PC-9 (cell line): Measurements from ENCODE around the gene VPS13D. TPM values are rescaled to one million over a fixed set of nuclear protein-coding genes. Genes with fewer than 3 reads are reported as not detected.

Source experiments
- BruUV-seq: library from RNA; stranded (reverse); fragments of 400-500 nt; replicated peaks from 2 replicates; lab custom pipeline; 2021; lab: Mats Ljungman, UMichigan
- CTCF ChIA-PET: fragments of 300-600 bp; sonication (Branson Sonifier 250); formaldehyde crosslinking; loops from one replicate; lab custom pipeline; 2022; ENCODE audit warnings: antibody characterized with exemption; lab: Charles Lee
- POLR2A ChIA-PET: fragments of 300-600 bp; sonication (Branson Sonifier 250); formaldehyde crosslinking; loops from one replicate; lab custom pipeline; 2022; ENCODE audit warnings: antibody characterized with exemption; ENCODE audit not compliant: unreplicated experiment; lab: Charles Lee
- DNase-seq, 2 experiments: peaks; one replicate each; pipeline versions ENCODE4 v3.0.0 to v3.0.0-alpha.2; 2015 to 2022; ENCODE audit warnings: mixed read lengths in 1 of 2
- H2AFZ ChIP-seq: fragments of 200-600 bp; sonication (generic); 2 replicates; pipeline ENCODE4 v1.8.1; 2017; ENCODE audit warnings: antibody characterized with exemption
- H3F3A ChIP-seq: fragments of 200-600 bp; sonication (generic); 2 replicates; pipeline ENCODE4 v1.8.1; 2017; ENCODE audit warnings: antibody characterized with exemption, mild to moderate bottlenecking, low read depth; ENCODE audit not compliant: insufficient read depth
- H3K27ac ChIP-seq: fragments of 200-600 bp; sonication (generic); 2 replicates; pipeline ENCODE4 v1.6.1; 2016; ENCODE audit warnings: mixed run types
- H3K27me3 ChIP-seq: fragments of 200-600 bp; sonication (generic); 2 replicates; pipeline ENCODE4 v1.6.1; 2016; ENCODE audit warnings: low read depth, mixed run types; ENCODE audit not compliant: insufficient read depth
- H3K36me3 ChIP-seq: fragments of 200-600 bp; sonication (generic); 2 replicates; pipeline ENCODE4 v1.6.1; 2016; ENCODE audit warnings: low read depth, mixed run types
- H3K4me1 ChIP-seq: fragments of 200-600 bp; sonication (generic); replicated peaks from 2 replicates; pipeline ENCODE4 v1.6.1; 2016; ENCODE audit warnings: mixed run types; ENCODE audit not compliant: insufficient read depth
- H3K4me2 ChIP-seq: fragments of 200-600 bp; sonication (generic); 2 replicates; pipeline ENCODE4 v1.6.1; 2017; ENCODE audit warnings: mixed run types
- H3K4me3 ChIP-seq: fragments of 200-600 bp; sonication (generic); 2 replicates; pipeline ENCODE4 v1.6.1; 2016; ENCODE audit warnings: mixed run types
- H3K79me2 ChIP-seq: fragments of 200-600 bp; sonication (generic); 2 replicates; pipeline ENCODE4 v1.6.1; 2017; ENCODE audit warnings: low read depth, mixed run types
- H3K9me2 ChIP-seq: fragments of 200-600 bp; sonication (generic); 2 replicates; pipeline ENCODE4 v1.8.1; 2017; ENCODE audit warnings: mild to moderate bottlenecking; ENCODE audit not compliant: insufficient read depth
- H3K9me3 ChIP-seq: fragments of 200-600 bp; sonication (generic); 2 replicates; pipeline ENCODE4 v1.8.1; 2016; ENCODE audit warnings: low read depth; ENCODE audit not compliant: insufficient read depth
- H4K20me1 ChIP-seq: fragments of 200-600 bp; sonication (generic); 2 replicates; pipeline ENCODE4 v1.8.1; 2017; ENCODE audit not compliant: insufficient read depth
- EZH2 ChIP-seq: fragments of 200-600 bp; sonication (generic); IDR thresholded peaks from 2 replicates; pipeline ENCODE4 v1.8.0; 2017; ENCODE audit warnings: antibody characterized with exemption, low read depth
- intact Hi-C: fragments of 100-400 bp; cut with micrococcal nuclease; formaldehyde crosslinking; loops from one replicate; pipeline ENCODE4 v1.10.0; 2022; ENCODE audit not compliant: unreplicated experiment
- total RNA-seq: library from RNA; stranded (reverse); gene quantifications from 2 replicates; pipeline ENCODE4 v1.2.3, GENCODE V29; 2021
- TF ChIP-seq, protein P1 (sequence below): fragments of 200-600 bp; sonication (generic); conservative IDR thresholded peaks from 2 replicates; pipeline ENCODE4 v1.6.1; 2017; ENCODE audit warnings: mixed run types, antibody characterized with exemption, mild to moderate bottlenecking, moderate library complexity

Gene VPS13D
- total RNA-seq, 1 experiment from 2014 or later: 36.2 TPM

DNA sequence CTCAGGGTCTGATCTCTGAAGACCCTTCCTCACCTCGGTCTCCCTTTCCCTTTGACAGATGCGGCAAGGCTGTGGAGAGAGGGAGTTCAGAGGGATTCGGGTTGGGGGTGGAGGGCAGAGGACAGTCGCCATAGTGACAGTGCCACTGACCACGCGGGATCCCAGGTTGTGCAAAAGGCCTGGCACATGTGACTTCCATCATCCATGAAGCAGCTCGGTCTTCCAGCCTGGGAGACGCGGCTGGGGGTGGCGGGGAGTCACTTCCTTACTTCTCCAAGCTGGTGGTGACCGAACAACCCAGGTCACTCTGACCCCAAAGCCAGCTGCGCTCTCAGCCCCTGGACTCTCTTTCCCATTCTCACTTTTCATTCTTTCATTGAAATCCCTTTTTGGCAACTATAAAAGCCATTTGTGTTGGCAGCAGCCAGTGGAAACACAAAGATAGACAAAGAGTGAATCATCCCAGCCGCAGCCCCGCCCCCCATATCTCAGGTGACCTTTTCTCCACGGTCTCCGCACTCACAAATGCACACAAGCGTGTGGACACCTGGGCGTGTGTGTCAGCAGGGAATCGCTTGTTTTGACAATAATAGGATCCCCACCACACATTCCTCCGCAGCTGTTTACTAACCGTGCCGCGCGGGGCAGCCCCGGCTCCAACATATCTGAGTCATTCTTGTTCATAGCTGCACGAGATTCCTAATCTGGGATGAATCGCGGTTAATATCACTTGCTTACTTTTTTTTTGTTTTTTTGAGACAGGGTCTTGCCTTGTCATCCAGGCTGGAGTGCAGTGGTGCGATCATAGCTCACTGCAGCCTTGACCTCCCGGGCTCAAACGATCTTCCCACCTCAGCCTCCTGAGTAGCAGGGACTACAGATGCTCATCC is 319.9 kb downstream of the VPS13D start:
- Histone ChIP-seq H3K27me3 (no peaks in the 10 kb centered on the region), H4K20me1 (no peaks in the 10 kb centered on the region), H3F3A (peaks cover 18% of the 10 kb centered on the region), H3K9me3 (no peaks in the 10 kb centered on the region), H2AFZ (no peak overlapping the region), H3K79me2 (no peaks in the 10 kb centered on the region), H3K4me3 (peak overlapping the region; percentile 17; the same call in 1 of the 2 replicates), H3K4me1 (peaks cover 22% of the 10 kb centered on the region), H3K27ac (peak overlapping the region; percentile 69), H3K9me2 (no peaks in the 10 kb centered on the region), H3K4me2 (peak overlapping the region; percentile 68), H3K36me3 (no peaks in the 10 kb centered on the region)
- CTCF ChIA-PET: no interaction called here
- peak; percentile 94 for DNase-seq
- intact Hi-C loops: loop anchor here (1.0 kb wide), 4 partner anchors 25 to 71 kb away; no protein-coding TSS in a partner anchor
- no TSS peak for BruUV-seq
- POLR2A ChIA-PET: interaction anchor here (0.7 to 0.9 kb wide), 3 partner anchors 69 to 115 kb away, joined by 4 to 10 read pairs (median 4); no protein-coding TSS in a partner anchor
- no peak for TF ChIP-seq EZH2
- TF ChIP-seq, protein P1, sequence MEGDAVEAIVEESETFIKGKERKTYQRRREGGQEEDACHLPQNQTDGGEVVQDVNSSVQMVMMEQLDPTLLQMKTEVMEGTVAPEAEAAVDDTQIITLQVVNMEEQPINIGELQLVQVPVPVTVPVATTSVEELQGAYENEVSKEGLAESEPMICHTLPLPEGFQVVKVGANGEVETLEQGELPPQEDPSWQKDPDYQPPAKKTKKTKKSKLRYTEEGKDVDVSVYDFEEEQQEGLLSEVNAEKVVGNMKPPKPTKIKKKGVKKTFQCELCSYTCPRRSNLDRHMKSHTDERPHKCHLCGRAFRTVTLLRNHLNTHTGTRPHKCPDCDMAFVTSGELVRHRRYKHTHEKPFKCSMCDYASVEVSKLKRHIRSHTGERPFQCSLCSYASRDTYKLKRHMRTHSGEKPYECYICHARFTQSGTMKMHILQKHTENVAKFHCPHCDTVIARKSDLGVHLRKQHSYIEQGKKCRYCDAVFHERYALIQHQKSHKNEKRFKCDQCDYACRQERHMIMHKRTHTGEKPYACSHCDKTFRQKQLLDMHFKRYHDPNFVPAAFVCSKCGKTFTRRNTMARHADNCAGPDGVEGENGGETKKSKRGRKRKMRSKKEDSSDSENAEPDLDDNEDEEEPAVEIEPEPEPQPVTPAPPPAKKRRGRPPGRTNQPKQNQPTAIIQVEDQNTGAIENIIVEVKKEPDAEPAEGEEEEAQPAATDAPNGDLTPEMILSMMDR: no peak

DNA sequence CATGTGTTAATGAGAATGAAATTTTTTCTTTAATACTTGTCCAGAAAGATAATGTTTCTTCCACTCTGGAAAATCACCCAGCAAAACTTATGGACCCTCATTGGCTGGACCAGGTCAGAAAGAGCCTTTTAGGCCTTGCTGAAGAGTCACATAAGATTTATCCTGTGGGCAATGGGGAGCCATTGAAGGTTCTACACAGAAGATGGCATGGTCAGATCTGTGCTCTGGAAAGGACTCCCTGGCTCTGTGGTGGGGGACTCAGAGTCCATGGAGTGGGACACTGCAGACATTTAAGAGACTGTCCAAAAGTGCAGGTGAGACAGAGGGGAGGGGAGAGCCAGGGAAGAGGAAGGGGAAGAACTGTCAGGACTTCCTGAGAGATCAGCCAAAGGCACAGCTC is 321.8 kb downstream of the VPS13D start:
- TF ChIP-seq EZH2: no peak
- TF ChIP-seq, protein P1: no peak
- no peak overlapping the region for H2AFZ ChIP-seq
- intact Hi-C loops: no loop called here
- H3K27me3 ChIP-seq: no peaks in the 10 kb centered on the region
- H3K9me2 ChIP-seq: no peaks in the 10 kb centered on the region
- H3K36me3 ChIP-seq: no peaks in the 10 kb centered on the region
- H4K20me1 ChIP-seq: no peaks in the 10 kb centered on the region
- H3F3A ChIP-seq: peaks cover 18% of the 10 kb centered on the region
- H3K79me2 ChIP-seq: no peaks in the 10 kb centered on the region
- no TSS peak for BruUV-seq
- no peak overlapping the region for H3K4me3 ChIP-seq
- CTCF ChIA-PET: no interaction called here
- H3K27ac ChIP-seq: no peak overlapping the region
- H3K9me3 ChIP-seq: no peaks in the 10 kb centered on the region
- no peak for DNase-seq
- POLR2A ChIA-PET: no interaction called here
- no peak overlapping the region for H3K4me2 ChIP-seq
- peaks cover 23% of the 10 kb centered on the region for H3K4me1 ChIP-seq

DNA sequence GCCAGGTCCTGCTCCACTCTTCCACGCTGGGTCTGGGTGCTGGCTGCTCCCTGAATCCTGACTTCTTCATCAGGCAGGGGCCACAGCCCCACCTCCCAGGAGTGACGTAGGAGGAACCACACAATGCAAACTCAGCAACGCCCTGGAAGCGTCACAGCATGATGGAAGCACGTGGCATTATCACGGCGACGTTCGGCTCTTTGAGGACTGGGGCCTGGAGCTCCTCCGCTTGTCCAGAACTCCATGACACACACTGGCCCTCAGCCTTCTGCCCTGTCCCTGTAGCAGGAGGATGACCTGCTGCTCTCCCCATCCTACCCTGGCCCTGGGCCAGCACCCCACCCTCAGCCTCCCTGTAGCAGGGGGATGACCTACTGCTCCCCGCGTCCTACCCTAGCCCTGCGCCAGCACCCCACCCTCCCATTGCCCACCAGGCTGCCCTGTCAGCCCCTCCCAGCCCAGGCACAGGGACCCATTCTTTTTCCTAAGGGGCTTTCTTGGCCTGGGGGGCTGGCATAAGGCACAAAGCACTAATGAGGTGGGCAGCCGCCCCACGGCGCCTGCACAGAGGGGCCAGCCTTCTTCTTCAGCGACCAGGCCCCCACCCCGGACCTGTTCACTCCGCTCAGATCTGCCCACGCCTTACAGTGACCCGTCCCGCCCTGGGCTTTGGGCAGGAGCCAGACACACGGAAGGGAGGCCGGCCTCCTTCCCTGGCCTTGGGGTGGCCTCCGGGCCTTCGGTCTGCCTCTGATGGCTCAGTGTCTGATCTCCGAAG is 322.5 kb downstream of the VPS13D start:
- H3K4me3 ChIP-seq: no peak overlapping the region
- TF ChIP-seq, protein P1: no peak
- TF ChIP-seq EZH2: no peak
- BruUV-seq: no TSS peak
- H4K20me1 ChIP-seq: no peaks in the 10 kb centered on the region
- H3K27ac ChIP-seq: no peak overlapping the region
- DNase-seq: no peak
- no peaks in the 10 kb centered on the region for H3K36me3 ChIP-seq
- intact Hi-C loops: no loop called here
- ChIA-PET POLR2A (no interaction called here), CTCF (no interaction called here)
- no peaks in the 10 kb centered on the region for H3K9me3 ChIP-seq
- H3F3A ChIP-seq: peaks cover 18% of the 10 kb centered on the region
- no peaks in the 10 kb centered on the region for H3K79me2 ChIP-seq
- H2AFZ ChIP-seq: no peak overlapping the region
- no peaks in the 10 kb centered on the region for H3K27me3 ChIP-seq
- peaks cover 26% of the 10 kb centered on the region for H3K4me1 ChIP-seq
- no peaks in the 10 kb centered on the region for H3K9me2 ChIP-seq
- H3K4me2 ChIP-seq: no peak overlapping the region
